ENCODE results near the gene SAP30BP. TPM values are rescaled to one million over a fixed set of nuclear protein-coding genes. Genes with fewer than 3 reads are reported as not detected.

Gene SAP30BP
- total and polyA plus RNA-seq, 8 donors = 24.6 to 154 (median 72.9) TPM

DNA sequence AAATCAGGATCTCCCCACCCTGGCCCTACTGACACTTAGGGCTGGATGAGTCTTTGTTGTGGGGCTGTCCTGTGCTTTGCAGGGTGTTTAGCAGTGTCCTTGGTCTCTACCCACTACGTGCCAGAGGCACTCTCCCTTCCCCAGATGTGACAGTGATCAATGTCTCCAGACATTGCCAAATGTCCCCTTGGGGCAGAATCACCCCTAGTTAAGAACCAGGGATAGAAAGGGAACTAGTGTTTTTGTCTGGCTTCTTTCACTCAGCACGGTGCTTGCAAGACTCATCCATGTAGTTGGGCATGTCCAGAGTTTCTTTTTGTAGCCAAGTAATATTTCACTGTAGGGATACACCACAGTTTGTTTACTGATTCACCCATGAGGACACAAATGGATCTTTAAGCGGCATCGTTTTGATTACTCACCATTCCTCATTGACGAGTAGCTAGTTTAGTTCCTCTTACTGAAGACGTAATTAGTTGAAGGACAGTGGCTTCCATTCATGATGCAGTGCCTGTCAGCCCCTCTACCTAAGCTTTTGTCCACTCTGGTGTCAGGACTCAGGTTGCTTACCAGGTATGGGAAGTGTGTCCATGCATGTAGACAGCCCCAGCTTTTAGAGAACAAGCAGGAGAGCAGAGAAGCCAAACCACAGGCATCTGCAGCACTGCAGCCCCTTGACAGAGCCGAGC, 28.1 kb downstream of the SAP30BP start:
- intact Hi-C loops (cut with DNase I; ENCODE audit: low total_unique reads) = no loop called here
- no peak overlapping the region for H3K4me3 ChIP-seq
- 70 to 79% (median 72%) methylated on average over 7 of the region's 7 CpGs for WGBS, 5 donors
- TF ChIP-seq, protein P1, sequence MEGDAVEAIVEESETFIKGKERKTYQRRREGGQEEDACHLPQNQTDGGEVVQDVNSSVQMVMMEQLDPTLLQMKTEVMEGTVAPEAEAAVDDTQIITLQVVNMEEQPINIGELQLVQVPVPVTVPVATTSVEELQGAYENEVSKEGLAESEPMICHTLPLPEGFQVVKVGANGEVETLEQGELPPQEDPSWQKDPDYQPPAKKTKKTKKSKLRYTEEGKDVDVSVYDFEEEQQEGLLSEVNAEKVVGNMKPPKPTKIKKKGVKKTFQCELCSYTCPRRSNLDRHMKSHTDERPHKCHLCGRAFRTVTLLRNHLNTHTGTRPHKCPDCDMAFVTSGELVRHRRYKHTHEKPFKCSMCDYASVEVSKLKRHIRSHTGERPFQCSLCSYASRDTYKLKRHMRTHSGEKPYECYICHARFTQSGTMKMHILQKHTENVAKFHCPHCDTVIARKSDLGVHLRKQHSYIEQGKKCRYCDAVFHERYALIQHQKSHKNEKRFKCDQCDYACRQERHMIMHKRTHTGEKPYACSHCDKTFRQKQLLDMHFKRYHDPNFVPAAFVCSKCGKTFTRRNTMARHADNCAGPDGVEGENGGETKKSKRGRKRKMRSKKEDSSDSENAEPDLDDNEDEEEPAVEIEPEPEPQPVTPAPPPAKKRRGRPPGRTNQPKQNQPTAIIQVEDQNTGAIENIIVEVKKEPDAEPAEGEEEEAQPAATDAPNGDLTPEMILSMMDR (IDR thresholded peaks at IDR 0.05) = no peak
- TF ChIP-seq POLR2A (IDR thresholded peaks at IDR 0.05) (no peak), POLR2AphosphoS5 (IDR thresholded peaks at IDR 0.05) (no peak), EP300 (IDR thresholded peaks at IDR 0.05) (no peak)
- no peak for DNase-seq
- peaks cover 8 to 92% (median 72%) of the 10 kb centered on the region in 4 donors for H3K36me3 ChIP-seq
- H3K27me3 ChIP-seq = no peaks in the 10 kb centered on the region
- no peaks in the 10 kb centered on the region for H3K9me3 ChIP-seq
- H3K4me1 ChIP-seq = peaks cover 32 to 96% (median 75%) of the 10 kb centered on the region in 4 donors
- H3K27ac ChIP-seq = peak overlapping the region; percentile 79 to 95 (median 84)

DNA sequence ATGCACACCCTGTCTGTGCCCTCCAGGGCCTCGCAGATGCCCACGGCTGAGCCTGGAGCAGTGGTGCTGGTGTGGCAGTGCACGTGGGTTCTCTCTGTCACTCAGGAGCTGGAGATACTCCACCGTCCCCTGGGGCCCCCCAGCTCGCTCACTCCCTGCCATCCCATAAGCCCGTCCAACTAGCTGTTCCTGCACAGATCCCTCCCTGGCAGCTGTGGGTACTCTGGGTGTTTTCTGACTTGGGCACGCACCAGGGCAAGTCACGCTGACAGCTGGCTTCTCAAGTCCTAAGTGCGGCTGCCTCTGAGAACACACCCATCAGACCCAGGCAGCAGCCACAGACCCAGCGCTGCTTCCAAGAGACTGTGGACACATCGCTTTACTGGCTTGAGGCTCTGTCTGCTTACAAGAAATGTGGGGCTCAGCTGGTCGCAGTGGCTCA, 28.7 kb downstream of the SAP30BP start:
- Histone ChIP-seq H3K27me3 (no peaks in the 10 kb centered on the region), H3K4me3 (no peak overlapping the region), H3K27ac (peak overlapping the region; percentile 79 to 95 (median 84)), H3K4me1 (peaks cover 34 to 96% (median 81%) of the 10 kb centered on the region in 4 donors), H3K36me3 (peaks cover 14 to 92% (median 75%) of the 10 kb centered on the region in 4 donors), H3K9me3 (no peaks in the 10 kb centered on the region)
- WGBS, 5 donors = 37 to 82% (median 49%) methylated on average over 7 to 12 of the region's 12 CpGs
- TF ChIP-seq EP300 (IDR thresholded peaks at IDR 0.05) = no peak
- TF ChIP-seq, protein P1 (IDR thresholded peaks at IDR 0.05) = no peak
- peak in 1 of 3 donors; percentile 57 for TF ChIP-seq POLR2AphosphoS5 (IDR thresholded peaks at IDR 0.05)
- peak in 1 of 2 donors; percentile 82 for DNase-seq
- intact Hi-C loops (cut with DNase I; ENCODE audit: low total_unique reads) = no loop called here

DNA sequence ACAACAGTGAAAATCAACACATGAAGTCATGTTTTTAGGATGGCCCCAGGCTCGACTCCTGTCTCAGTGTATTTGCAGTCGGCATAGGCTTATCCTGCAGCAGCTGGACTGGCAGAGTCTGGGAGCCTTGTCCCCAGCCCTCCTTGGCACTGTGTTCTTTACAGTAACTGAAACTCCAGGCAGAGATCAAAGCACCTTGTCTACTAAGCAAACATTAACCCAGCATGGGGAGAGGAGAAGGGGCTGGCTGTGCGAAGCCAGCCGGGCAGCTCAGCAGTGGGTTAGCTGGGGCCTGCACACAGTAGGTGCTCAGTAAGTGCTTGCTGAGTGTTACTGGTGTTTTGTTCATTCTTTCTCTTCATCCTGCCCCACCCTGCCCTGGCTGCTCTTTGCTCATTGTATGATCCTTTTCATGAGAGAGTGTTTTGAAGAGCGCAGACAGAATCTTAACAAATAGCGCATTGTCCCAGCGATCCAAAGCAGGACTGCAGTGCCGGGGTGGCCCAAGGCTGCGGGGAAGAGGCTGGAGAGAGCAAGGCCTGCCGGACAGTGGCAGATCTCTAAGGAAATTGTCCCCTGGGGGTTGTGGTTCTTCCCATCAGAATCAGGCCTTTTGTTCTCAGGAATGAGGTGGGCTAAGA, 30.6 kb downstream of the SAP30BP start:
- WGBS, 5 donors = 41 to 58% (median 44%) methylated on average over 10 of the region's 10 CpGs
- DNase-seq = peak; percentile 65 to 71
- Histone ChIP-seq H3K27me3 (no peaks in the 10 kb centered on the region), H3K4me1 (peaks cover 40 to 87% (median 76%) of the 10 kb centered on the region in 4 donors), H3K27ac (peak overlapping the region; percentile 79 to 95 (median 84)), H3K4me3 (no peak overlapping the region), H3K36me3 (peaks cover 31 to 92% (median 77%) of the 10 kb centered on the region in 4 donors), H3K9me3 (no peaks in the 10 kb centered on the region)
- intact Hi-C loops (cut with DNase I; ENCODE audit: low total_unique reads) = no loop called here
- TF ChIP-seq, protein P1 (IDR thresholded peaks at IDR 0.05) = no peak
- TF ChIP-seq POLR2AphosphoS5 (IDR thresholded peaks at IDR 0.05) = no peak
- no peak for TF ChIP-seq POLR2A (IDR thresholded peaks at IDR 0.05)
- no peak for TF ChIP-seq EP300 (IDR thresholded peaks at IDR 0.05)

DNA sequence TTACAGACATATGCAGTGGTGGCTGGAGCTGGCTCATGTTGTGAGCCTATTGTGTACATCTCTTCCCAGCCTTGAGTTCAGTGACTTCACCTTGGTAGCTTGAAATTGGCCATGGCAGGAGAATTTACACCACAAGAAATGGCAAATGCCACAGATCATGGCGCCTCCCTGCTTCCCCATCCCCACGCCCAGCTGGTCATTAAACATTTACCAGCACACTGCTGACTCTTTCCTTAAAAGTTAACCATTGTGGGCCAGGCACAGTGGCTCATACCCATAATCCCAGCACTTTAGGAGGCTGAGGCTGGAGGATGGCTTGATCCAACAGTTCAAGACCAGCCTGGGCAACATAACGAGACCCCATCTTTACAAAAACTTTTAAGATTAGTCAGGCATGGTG, 31.5 kb downstream of the SAP30BP start:
- no peaks in the 10 kb centered on the region for H3K27me3 ChIP-seq
- peaks cover 40 to 92% (median 77%) of the 10 kb centered on the region in 4 donors for H3K36me3 ChIP-seq
- TF ChIP-seq EP300 (IDR thresholded peaks at IDR 0.05) (no peak), POLR2AphosphoS5 (IDR thresholded peaks at IDR 0.05) (no peak), POLR2A (IDR thresholded peaks at IDR 0.05) (no peak)
- TF ChIP-seq, protein P1 (IDR thresholded peaks at IDR 0.05) = no peak
- DNase-seq = peak in 1 of 2 donors; percentile 33
- intact Hi-C loops (cut with DNase I; ENCODE audit: low total_unique reads) = no loop called here
- peak overlapping the region; percentile 79 to 95 (median 84) for H3K27ac ChIP-seq
- 56 to 65% (median 60%) methylated on average over 3 of the region's 3 CpGs for WGBS, 5 donors
- H3K4me1 ChIP-seq = peaks cover 40 to 79% (median 68%) of the 10 kb centered on the region in 4 donors
- no peak overlapping the region for H3K4me3 ChIP-seq
- no peaks in the 10 kb centered on the region for H3K9me3 ChIP-seq
